A204.1 (cell line): ENCODE results near the gene SLC26A6.

Source experiments
- FAIRE-seq: peaks from 2 replicates; lab custom pipeline; 2012; peaks lifted over from hg19 to GRCh38; lab: Jason Lieb, UNC

The SLC26A6 gene

GRCh38 chr3:48599077-48599501 lies 36.2 kb downstream of the SLC26A6 start:
- FAIRE-seq, result no peak

GRCh38 chr3:48598323-48599076 lies 36.8 kb downstream of the SLC26A6 start:
- no peak for FAIRE-seq

- no peak for FAIRE-seq
These were observed 37.9 kb downstream of the SLC26A6 start for GRCh38 chr3:48597408-48597800.

- FAIRE-seq, result no peak
These were observed 38.4 kb downstream of the SLC26A6 start for GRCh38 chr3:48596676-48597407.

- no peak for FAIRE-seq
These were observed 39.1 kb downstream of the SLC26A6 start for GRCh38 chr3:48596157-48596556.

GRCh38 chr3:48595526-48596121 lies 39.6 kb downstream of the SLC26A6 start:
- no peak for FAIRE-seq

GRCh38 chr3:48595075-48595525 lies 40.2 kb downstream of the SLC26A6 start, which contains the start of gene COL7A1:
COL7A1 (minus strand) TSS chr3:48595329; CDS start chr3:48595159, 170 bp downstream.
- FAIRE-seq, result no peak

- FAIRE-seq, result no peak
These were observed 40.7 kb downstream of the SLC26A6 start for GRCh38 chr3:48594417-48595049.

GRCh38 chr3:48593337-48593736 lies 41.9 kb downstream of the SLC26A6 start:
- no peak for FAIRE-seq

GRCh38 chr3:48592519-48593087 lies 42.7 kb downstream of the SLC26A6 start:
- FAIRE-seq, result no peak

- FAIRE-seq, result no peak
These were observed 43.3 kb downstream of the SLC26A6 start for GRCh38 chr3:48591886-48592518.

GRCh38 chr3:48591436-48591835 lies 43.8 kb downstream of the SLC26A6 start:
- FAIRE-seq, result no peak

- FAIRE-seq, result no peak
These were observed 47.0 kb downstream of the SLC26A6 start for GRCh38 chr3:48588230-48588629.

GRCh38 chr3:48587686-48588085 lies 47.6 kb downstream of the SLC26A6 start:
- FAIRE-seq, result no peak

GRCh38 chr3:48585411-48585810 lies 49.9 kb downstream of the SLC26A6 start:
- FAIRE-seq, result no peak

GRCh38 chr3:48584836-48585235 lies 50.4 kb downstream of the SLC26A6 start:
- FAIRE-seq, result no peak

- no peak for FAIRE-seq
These were observed 53.4 kb downstream of the SLC26A6 start for GRCh38 chr3:48581621-48582481.

GRCh38 chr3:48576647-48577046 lies 58.6 kb downstream of the SLC26A6 start:
- FAIRE-seq, result no peak
